CD4-positive, alpha-beta T cell treated with Interleukin-4 for 4 hours (primary cell): Measurements from ENCODE around the gene CEBPB.
"Not testable (repeated sequence)": the region's sequence is repeated elsewhere in the genome, so short reads cannot be mapped to it uniquely, and the experiment has no call there.

ENCODE experiments used
- DNase-seq: peaks from one replicate; pipeline ENCODE4 v3.0.0-alpha.2; 2020

Gene CEBPB

DNA sequence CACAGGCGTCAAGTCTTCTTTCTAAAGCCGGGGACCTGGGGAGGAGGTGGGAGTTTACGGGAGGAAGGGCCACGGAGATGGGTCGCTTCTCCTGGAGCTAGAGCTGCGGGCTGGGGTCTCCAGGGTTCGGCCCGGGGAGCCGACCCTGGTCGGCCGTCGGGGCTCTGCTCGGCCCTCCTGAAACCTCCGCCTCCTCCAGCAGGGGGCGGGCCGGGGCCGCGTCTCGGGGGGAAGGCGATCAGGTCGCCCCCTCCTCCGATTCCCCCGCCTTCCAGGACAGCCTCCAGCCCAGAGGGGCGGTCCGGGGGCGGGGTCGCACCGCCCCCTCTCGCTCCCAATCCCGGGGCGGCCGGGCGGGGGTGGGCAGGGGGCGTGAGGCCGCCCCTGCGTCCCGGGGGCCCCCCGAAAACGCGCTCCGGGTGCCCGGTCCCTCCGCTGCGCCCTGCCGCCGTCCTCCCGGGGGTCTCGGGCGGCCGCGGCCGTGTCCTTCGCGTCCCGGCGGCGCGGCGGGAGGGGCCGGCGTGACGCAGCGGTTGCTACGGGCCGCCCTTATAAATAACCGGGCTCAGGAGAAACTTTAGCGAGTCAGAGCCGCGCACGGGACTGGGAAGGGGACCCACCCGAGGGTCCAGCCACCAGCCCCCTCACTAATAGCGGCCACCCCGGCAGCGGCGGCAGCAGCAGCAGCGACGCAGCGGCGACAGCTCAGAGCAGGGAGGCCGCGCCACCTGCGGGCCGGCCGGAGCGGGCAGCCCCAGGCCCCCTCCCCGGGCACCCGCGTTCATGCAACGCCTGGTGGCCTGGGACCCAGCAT lies at the start of gene CEBPB:
Gene CEBPB (plus strand): TSS at position 580 of the 814 bp plus-strand sequence. CDS start 204 bp downstream, at position 784.
- DNase-seq: peak; percentile 73

DNA sequence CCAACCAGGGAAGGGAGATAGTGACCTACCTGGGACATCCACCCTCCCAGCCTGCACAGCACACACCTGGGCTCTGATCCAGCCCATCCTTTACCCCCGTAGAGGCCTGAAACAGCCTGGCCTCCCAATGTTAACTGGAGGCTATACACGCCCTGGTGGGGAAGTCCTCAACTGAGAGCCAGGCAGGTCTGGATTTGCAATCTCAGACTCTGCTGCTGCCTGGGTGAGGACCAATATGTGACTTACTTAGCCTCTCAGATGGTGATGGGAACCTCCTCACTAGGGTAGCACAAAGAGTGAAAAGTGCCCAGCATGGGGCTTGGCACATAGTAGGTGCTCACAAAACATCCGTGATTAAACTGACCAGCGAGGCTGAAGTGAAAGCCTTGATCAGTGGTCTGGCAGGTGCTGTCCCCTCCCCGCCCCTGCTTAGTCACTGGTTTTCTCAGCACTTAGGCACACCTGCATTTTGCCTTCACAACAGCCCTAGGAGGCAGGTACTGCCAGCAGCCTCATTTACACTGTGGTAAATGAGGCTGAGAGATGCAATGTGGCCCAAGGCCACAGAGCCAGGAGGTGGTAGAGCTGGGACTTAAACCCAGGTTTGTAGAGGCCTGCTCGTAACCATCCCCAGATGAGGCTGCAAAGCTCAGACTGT lies 49.5 kb upstream of the CEBPB start:
- no peak for DNase-seq

DNA sequence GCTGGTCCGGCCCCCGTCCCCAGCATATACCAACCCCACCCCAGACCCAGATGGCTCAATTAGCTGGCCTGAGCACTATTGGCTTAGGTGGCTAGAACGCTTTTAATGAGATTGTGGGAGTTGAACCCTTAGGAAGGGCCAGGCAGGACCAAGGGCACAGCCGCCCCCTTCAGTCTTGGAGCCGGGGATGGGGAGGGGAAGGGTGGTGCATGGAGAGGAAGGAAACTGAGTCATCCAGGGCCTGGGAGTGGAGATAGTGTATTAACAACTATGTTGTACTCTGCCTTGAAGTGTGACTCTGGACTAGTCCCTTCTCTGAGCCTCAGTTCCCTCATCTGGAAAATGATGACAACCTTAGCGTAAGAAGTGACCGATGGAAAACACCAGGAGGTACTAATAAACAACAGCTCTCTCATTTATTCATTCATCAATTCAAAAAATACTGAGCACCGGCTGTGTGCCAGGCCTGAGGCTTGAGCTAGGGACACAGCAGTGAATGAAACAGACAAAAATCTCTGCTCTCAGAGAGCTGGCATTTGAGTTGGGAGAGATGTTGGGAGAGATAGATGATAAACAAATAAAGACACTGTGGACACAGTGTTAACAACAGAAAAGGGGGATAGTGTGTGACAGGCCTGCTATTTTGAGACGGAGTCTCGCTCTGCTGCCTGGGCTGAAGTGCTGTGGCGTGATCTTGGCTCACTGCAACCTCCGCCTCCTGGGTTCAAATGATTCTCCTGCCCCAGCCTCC lies 48.6 kb upstream of the CEBPB start:
- DNase-seq: no peak

DNA sequence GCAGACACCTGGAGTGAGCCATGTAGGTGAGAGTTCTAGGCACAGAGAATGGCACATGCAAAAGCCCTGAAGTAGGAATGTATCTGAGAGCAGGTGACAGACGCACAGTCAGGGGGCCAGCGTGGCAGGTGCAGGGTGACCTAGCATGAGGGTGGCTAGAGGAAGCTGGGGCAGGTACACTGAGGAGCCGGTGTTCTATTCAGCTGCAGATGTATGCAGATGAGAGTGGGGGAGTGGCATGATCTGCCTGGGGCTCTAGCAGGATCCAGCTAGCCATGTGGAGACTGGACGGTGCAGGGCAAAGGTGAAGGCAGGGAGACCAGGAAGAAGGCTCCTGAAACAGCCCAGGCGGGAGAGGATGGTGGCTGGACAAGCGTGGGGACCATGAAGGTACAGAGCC lies 47.8 kb upstream of the CEBPB start:
- no peak for DNase-seq

DNA sequence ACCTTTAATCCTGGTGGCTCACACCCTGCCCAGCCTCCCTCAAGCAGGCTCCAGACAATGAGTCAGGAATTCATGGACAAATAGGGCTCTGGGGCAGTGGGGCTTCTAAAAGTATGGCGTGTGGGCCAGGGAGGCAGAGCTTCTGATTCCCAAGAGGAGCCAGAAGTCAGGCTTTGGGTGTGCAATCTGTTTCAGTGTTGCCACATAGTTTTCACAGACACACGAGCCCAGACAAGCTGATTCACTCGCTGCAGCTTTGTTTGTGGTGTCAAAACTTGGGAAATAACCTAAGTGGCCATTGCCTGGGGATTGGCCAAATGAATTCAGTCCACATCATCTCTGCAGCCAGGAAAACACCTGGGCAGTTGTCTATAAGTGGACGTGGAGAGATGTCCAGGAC lies 46.3 kb upstream of the CEBPB start:
- no peak for DNase-seq

DNA sequence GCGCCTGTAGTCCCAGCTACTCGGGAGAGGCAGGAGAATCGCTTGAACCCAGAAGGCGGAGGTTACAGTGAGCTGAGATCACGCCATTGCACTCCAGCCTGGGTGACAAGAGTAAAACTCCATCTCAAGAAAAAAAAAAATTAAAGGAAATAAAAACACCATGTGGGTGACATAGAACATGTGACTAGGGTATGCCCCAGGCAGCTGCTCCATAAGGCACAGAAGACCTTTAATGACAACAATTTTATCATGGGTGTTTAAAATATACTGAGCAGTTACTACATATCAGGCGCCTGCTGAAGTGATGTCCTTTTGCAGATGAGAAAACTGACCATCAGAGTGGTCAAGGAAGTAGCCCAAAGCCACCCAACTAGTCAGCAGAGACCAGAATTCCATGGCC lies 45.1 kb upstream of the CEBPB start:
- no peak for DNase-seq

DNA sequence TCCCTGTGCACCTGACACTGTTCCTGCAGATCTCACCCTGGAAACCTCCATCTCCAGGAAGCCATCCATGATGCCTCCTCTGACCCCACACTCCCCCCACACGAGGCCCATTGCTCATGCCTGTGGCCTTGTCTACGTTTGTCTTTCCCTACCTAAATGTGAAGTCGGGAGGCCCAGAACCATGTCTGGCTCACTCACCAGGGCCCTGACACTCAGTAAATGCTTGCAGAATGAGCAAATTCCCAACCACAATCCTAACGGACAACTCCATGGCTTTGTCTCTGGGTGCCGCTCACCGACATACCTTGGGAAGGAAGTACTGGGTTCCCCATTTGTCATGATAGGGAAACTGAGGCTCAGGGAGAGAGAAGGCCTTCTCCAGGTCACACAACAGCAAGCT lies 44.4 kb upstream of the CEBPB start:
- no peak for DNase-seq

DNA sequence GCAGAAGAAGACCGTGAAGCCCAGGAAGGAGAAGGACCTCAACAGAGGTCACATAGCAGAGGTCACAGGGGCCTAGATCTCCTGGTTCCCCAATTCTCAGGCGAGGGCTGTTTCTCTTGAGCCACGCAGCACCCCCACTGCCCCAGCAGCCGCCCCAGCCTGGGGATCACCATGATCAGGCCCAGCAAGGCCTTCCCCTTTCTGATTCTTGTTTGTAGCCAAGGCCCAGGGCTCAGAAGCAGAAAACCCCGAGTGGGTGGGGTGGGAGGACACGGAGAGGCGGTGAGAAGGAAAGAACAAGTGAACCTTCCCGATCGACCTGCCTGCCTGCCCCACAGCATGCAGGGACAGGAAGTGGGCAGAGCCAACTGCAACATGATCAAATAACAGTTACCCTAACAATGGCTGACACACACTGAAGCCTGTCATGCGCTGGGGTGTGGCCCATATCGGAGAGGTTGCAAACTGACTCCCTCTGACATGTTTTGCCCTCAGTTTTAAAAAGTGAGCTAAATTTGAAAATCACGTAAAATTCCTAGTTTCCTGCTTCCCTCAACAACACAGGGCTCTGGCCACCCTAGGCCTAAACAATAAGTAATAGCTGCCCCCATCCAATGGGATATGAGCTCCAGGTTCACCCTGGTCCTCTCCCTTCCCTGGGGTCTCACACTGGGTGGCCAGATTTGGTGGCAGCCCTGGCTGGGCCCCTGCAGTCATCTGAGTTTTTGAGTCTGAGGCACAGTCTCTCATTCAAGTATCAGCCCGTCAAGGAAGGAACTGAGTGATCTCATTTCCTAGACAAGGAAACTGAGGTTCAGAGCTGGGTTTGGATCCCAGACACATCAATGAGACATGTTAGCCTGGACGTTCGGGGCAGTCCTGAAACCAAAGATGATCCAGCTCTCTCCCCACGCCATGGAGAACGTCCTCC lies 43.6 kb upstream of the CEBPB start:
- peak; percentile 89 for DNase-seq

DNA sequence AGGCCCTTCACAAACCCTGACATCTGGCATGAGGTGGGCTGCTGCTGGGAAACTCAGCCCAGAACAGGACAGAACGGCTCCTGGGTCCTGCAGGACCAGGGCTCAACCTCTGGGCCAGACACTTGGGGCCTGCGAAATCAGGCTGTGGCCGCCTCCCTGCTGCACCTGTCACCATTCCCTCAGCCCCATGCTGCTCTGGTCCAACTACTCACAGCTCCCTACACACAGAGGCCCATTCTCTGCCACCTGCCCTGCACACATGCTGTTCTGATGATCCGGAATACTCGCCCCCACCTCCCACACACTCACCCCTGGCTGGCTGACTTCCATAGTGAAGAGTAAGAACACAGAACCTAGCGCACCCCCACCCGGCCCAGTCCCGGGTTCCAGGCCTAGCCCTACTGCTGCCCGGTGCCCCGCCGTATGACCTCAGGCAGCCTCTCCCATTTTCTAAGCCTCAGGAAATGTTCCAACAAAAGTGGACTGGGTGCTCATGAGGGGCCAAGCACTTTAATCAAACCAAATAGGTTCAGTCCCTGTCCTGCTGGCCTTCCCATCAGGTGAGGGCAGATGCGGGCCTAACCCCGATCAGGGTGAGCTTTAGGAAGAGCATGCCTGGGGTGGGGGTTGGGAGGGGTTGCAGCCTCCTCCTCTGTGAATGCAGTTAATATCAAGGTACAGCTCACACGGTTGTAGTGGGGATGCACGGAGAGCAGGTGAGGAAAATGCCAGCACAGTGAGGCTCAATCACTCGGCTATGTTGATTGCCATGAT lies 41.0 kb upstream of the CEBPB start:
- DNase-seq: no peak

DNA sequence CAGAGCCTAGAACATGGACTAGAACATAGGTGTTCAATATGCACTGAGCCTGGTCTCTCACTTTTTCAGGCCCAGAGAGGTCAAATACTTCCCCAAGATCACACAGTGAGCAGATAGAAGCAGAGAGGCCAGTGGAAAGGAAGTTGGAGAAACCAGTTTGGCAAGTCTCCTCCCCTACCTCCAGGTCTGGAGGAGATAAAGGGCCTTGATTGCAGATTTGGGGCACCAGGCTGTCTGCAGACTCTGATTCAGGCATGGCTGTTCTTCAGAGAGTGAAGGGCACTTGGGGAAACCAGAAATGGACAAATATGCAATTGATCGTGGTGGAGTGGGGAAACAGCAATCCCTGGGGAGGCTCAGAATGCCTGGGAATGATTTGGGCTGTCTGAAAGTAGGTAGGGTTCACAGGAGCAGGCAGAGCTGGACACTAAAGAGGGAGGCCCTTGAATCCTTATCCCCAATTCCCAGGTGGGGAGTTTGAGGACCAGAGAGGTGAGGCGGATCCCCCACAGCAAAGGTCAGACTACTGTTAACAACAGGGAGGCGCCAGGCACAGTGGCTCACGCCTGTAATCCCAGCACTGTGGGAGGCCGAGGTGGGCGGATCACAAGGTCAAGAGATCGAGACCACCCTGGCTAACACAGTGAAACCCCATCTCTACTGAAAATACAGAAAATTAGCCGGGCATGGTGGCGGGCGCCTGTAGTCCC lies 39.4 kb upstream of the CEBPB start:
- no peak for DNase-seq

DNA sequence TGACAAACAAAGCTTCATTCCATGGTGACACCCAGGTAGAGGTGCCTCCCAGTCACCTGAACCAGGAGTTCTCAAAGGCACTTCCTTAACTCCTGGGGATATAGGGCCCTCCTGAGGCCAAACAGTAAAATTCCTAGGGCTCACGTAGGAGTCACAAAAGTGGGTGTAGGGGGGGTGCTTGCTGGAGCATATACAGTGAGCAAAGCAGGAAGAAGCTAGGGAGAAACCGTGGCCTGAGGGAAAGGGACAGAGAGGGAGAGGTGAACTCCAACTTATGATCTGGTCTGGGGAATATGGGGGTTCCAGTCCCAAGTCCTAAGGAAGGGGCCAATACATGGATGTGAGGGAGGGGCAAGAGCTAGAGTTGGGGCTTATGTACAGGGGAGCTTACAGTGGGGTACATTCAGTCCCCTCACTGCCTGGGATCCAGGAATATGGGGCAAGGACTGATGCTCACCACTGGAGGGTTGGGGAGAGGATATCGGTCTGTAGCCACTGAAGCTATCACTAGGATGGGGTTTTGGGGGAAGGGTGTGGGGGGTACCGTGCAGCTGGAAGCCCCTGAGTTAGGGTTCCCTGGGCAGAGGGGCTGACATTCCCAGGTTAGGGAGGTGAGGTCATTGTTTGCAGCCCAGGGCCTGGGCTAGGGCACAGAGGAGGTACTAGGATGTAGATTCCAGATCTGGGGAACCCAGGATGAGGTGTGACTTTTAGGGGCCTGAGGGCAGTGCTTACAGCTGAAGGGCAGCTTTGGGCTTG lies 38.1 kb upstream of the CEBPB start:
- DNase-seq: no peak

DNA sequence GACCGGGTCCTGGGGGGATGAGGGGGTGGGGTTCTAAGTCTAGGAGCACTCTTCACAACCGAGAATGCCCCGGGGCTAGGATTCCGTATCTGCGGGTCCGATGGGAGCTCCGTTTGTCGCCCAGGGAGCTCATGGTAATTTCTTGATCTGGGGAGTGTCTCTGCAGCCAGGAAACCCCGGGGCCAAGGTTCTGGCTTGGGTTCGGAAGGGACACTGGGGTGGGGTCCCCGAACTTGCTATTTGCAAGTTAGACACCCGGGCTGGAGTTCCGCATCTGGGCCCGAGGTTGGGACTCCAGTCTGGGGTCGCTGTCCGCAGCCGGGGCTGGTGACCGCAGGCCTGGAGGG lies 37.5 kb upstream of the CEBPB start:
- no peak for DNase-seq

DNA sequence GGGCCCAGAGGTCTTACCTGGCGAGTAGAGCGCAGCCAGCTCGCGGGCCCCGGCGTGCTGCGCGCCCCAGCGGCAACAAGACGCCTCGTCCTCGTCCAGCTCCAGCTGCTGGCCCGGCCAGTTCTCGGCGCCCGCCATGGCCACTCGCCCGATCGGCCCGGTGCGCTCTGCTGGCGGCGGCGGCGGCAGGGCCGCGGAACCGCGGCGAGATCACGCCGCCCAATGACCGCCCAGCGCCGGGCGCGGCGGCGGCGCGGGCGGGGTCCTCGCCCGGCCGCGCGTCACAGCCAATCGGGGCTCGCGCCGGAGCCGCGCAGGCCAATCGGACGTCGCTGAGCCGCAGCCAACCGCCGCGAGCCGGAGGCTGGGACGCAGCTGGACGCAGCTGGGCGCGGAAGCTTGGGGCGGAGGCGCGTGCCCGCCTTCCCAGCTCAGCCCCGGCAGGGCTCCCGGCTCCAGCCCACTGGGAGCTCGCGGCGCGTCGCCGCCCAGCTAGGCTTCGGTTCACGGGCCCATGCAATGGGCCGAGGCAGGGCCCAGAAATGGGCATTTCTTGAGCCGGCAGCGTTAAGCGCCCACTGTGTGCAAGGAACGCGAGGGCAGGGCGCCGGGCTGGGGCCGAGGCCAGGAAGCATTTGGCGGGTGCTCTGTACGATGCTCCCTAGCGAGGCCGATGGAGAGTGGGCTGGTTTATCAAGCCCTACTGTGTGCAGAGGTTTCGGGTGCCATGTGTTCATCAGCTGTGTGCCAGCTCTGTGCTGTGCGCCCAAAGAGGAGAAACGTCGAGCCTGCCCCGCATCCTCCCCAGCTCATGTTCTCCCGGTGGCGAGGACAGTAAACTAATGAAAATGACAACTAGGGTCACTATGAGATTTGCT lies 36.9 kb upstream of the CEBPB start, which contains the start of gene PEDS1:
Gene PEDS1 (minus strand): TSS at position 224 of the 878 bp plus-strand sequence. CDS start 86 bp downstream, at position 138.
- peak; percentile 76 for DNase-seq

DNA sequence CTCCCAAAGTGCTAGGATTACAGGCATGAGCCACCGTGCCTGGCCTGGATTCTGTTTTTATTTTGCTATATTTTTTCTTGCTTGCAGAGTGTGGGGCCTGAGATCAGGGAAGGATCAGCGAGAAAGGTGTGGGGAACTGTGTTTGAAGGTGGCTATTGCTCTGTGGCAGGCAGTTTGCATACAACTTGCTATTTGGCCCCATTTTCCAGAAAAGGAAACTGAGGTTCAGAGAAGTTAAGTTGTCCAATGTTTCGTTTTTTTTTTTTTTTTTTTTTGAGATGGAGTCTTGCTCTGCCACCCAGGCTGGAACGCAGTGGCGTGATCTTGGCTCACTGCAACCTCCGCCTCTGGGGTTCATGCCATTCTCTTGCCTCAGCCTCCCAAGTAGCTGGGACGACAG lies 29.1 kb upstream of the CEBPB start:
- DNase-seq: not testable (repeated sequence)

DNA sequence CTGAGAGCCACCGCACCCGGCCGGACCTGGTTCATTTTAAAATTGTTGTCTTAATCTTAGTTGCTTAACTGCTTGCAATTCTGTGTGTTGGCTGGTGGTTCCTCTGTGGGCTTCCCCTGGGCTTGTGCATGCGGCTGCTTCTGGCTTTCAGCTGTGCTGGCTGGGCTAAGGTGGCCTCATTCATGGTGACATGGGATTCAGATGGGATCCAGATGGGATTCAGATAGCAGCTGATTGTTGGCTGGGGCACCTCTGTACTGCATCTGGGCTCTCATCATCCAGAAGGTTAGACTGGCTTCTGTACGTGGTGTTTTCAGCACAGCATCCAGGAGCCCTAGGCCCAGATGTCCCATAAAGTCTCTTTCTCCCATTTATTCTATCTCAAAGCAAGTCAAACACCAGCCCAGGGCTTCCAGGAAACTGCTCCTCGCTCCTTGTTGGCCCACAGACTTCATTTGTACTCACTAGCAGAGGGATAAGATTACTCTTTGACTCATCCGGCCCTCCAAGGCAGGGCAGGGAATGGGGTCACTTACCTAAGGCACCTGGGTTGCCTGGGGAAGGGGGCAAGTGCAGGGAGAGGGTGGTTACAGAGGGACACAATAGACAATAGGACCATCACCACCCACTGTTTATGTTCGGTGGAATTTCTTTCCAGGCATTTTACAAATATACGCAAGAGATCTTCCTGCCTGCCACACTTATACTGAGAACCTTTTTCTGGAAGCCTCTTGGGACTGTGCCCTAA lies 26.9 kb upstream of the CEBPB start:
- no peak for DNase-seq

DNA sequence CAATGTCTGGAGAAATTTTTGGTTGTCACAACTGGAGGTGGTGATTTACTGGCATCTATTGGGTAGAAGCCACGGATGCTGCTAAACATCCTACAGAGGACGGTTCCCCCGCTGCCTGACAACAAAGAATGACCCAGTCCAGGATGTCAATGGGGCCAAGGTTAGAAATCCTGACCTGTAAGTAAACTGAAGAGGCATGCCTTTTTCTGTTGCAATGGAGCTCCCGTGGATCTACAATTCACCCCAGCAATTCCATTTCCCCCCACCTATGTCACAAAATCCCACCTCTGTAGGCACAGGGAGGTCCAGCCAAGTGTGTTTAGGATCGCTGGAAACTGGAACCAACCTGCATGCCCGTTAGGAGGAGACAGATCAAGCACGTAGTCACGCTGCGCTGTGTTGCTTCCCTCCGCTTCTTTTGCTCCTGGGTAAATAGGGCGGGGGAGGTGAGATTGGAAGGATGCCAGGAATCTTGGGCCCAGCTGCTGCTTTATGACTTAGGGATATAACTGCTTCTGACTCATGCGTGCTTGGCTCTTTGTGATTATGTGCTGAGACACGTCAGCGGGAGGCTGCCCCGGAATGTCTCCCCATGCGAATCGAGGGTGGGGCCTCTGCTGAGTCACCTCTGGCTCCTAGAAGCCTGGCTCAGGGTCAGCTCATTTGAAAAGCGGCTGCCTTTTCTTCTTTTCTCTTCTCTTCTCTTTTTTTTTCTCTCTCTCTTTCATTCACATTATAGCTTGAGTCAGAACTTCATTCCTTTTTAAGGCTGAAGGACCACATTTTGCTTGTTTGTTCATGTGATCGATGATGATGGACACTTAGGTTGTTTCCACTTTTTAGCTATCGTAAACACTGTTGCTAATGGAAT lies 24.7 kb upstream of the CEBPB start:
- DNase-seq: peak; percentile 90

DNA sequence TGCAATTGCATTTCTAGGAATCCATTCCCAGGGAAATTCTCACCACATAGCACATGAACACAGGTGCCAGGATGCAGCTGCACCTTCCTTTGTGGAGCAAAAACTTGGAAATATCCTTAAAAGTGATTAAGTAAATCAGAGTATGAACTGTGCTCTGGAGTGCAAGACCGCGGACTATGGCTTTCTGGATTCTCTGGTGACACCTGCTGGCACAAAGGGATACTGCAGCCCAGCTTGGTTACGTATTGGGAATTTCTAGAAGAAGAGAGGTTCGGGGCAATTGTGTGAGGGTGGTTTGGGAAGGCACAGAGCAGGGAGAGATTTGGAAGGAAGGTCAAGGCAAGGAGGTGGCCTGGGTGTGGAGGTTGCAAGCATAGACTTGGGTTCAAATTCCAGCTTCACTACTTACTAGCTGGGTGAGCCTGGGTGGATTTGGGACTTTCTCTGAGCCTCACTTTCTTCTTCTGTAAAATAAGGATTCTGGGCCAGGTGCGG lies 21.3 kb upstream of the CEBPB start:
- peak; percentile 73 for DNase-seq
